Heart left ventricle (tissue), 16 donors: ENCODE data around the gene DMKN. TPM values are rescaled to one million over a fixed set of nuclear protein-coding genes. Genes with fewer than 3 reads are reported as not detected.

ENCODE experiments used
- ATAC-seq, 4 donors: fragments of 200-7000 bp; cut with Tn5 transposase; one replicate each; pipeline ENCODE4 v1.9.1; 2020 to 2022; ENCODE audit warnings: moderate library complexity in 4 of 4, mild to moderate bottlenecking in 3 of 4, moderate number of reproducible peaks in 1 of 4
- DNase-seq, 5 donors: peaks; one replicate each; pipeline ENCODE4 v3.0.0-alpha.2; 2020
- H3K27ac ChIP-seq, 12 donors: fragments of 200-600 bp; sonication (generic) in 4 of 12; one replicate each; pipeline versions ENCODE4 v1.5.0 to v1.8.0; 2016 to 2022; ENCODE audit warnings: mild to moderate bottlenecking in 2 of 12
- H3K27me3 ChIP-seq, 9 donors: fragments of 200-600 bp; sonication (generic) in 2 of 9; one replicate each; pipeline versions ENCODE4 v1.5.1 to v1.8.0; 2016 to 2022; ENCODE audit warnings: mild to moderate bottlenecking in 3 of 9
- H3K36me3 ChIP-seq, 9 donors: fragments of 200-600 bp; sonication (generic) in 2 of 9; one replicate each; pipeline versions ENCODE4 v1.5.0 to v1.8.0; 2018 to 2022; ENCODE audit warnings: mild to moderate bottlenecking in 2 of 9
- H3K4me1 ChIP-seq, 12 donors: fragments of 200-600 bp; sonication (generic) in 4 of 12; one replicate each; pipeline versions ENCODE4 v1.5.0 to v1.8.0; 2016 to 2022; ENCODE audit warnings: mild to moderate bottlenecking in 3 of 12
- H3K4me3 ChIP-seq, 12 donors: fragments of 200-600 bp; sonication (generic) in 4 of 12; one replicate each; pipeline versions ENCODE4 v1.5.0 to v1.8.0; 2017 to 2022; ENCODE audit warnings: mild to moderate bottlenecking in 9 of 12, moderate library complexity in 4 of 12
- H3K9me3 ChIP-seq, 12 donors: fragments of 200-600 bp; sonication (generic) in 4 of 12; one replicate each; pipeline versions ENCODE4 v1.5.0 to v1.8.0; 2016 to 2022; ENCODE audit warnings: mild to moderate bottlenecking in 1 of 12
- POLR2A ChIP-seq, 2 donors: fragments of 450-650 bp; IDR thresholded peaks; one replicate each; pipeline ENCODE4 v1.6.1; 2017; ENCODE audit warnings: antibody characterized with exemption in 2 of 2, mild to moderate bottlenecking in 2 of 2, moderate library complexity in 2 of 2
- WGBS, 4 donors: extraction: QIAGEN DNeasy Blood & Tissue Kit in 2 of 4; methylation state at CpG; one replicate each; pipeline versions ENCODE4 v1.1.5 to v1.1.7; 2013 to 2018; 5-methylcytosine and 5-hydroxymethylcytosine counted together
- intact Hi-C, 10 donors: fragments of 100-400 bp; cut with DNase I; formaldehyde crosslinking; loops; one replicate each; pipeline versions ENCODE4 v1.11.1 to v1.14.2; 2022
- polyA plus RNA-seq, 2 donors: library from polyadenylated mRNA; stranded (reverse); fragments of 200-250 nt; gene quantifications; one replicate each; pipeline ENCODE4 v1.2.3, GENCODE V29; 2013
- total RNA-seq, 9 donors: library from RNA; depleted of rRNA in 2 of 9; stranded (reverse); fragments of >200 nt in 2 of 9; fragmentation: NEBNext Ultra II Directional in 3 of 9; extraction: Animal tissue kit (Norgen Biotek cat#: 25700) in 3 of 9; gene quantifications; one replicate each; pipeline versions ENCODE4 v1.1.0 to v1.2.4, GENCODE V29; 2016 to 2023
- TF ChIP-seq, protein P1 (sequence below), 12 donors: fragments of 200-600 bp; sonication (generic) in 4 of 12; IDR thresholded peaks; one replicate each; pipeline versions ENCODE4 v1.5.0 to v1.8.0; 2018 to 2022; ENCODE audit warnings: antibody characterized with exemption in 12 of 12, mild to moderate bottlenecking in 5 of 12
- donor health status: ischemic (EF 13 %, LVEDD 7.1; RV severe dilation, severe dysfunction).
- donor health status: healthy with polysubstance abuse.
- donor health status: DM: no; HTN: yes; CAD: no.
- donor health status: DM: no; HTN: no; CAD: no.
- donor health status: ischemic (EF 25% LVEDD 6.9; RV normal size, moderate dysfunction).
- donor health status: ischemic (EF 25% LVEDD 5.7; RV mildly dilated, moderate dysfunction).
- donor health status: healthy.
- donor health status: DM: yes; HTN: yes; CAD: no.
- donor health status: ischemic (EF 35%, LVEDD 5.7; RV mildly dilated, moderate dysfunction).
- donor health status: nonischemic (EF 11% LVEDD 7.7; RV severe dilation, severe dysfunction).
- donor health status: DM: yes; HTN: yes; CAD: no.
- donor health status: PGD.
- donor health status: ischemic (EF 29% LVEDD 5.4; RV normal size, mild dysfunction).
- donor health status: nonischemic (EF 23%, LVEDD 6.1; RV moderate dilation, normal function).

The DMKN gene
- total and polyA plus RNA-seq, 11 donors: 7.8 to 38.8 (median 13.0) TPM

DNA sequence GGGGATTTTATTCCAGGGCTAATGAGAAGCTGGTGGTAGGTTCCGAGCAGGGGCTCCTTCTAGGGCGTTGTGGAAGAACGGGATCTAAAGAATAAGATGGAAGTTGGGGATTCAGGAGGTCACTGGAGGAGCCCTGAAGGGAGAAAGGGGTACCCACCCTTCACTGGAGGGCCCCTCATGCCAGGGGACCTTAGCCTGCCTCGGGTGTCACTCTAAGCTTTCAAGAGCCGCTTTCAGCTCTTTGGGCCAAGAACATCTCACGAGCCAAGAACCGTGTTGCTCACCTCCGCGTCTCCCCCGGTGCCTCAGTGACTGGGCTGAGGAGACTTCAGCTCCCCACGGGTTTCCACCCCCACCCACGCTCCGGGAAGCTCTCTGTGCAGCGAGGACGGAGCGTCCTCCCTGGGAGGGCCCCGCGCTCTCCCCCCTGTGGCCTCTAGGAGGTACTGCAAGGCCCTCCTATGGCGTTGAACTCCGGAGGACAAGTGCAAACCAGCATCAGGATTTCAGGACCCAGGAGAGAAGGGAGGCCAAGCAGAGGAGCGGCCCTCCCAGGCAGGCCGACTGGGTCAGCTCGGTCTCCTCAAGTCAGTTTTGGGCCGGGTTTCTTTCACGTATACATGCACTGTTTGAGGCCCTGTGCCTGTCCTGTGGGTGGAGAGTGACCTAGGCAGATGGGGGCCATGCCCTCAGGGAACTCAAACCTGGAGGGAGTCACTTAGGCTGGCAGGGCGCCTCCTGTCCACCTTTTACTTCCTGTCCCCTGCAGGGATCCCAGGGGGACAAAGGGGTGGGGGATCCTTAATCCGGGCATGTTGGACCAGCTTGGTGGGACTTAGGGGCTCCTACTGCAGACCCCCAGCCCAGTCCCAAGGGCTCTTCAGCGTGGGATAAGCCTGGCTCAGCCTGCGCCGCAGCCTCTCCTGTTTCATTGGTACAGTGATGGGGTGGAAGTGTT, 18.1 kb downstream of the DMKN start:
- H3K27me3 ChIP-seq: peaks cover 0 to 3% (median 0%) of the 10 kb centered on the region in 9 donors
- intact Hi-C loops: loop anchor here in 8 of 10 donors (1.0 to 5.0 kb wide), 5 partner anchors 143 to 228 kb away; partner anchors contain the start of gene USF2 (in 1 of the 8)
- WGBS, 4 donors: 23 to 30% (median 27%) methylated on average over 22 to 30 of the region's 30 CpGs
- peak; percentile 61 to 88 (median 71) for DNase-seq
- ATAC-seq: peak; percentile 81 to 94 (median 90)
- H3K27ac ChIP-seq: no peak overlapping the region
- no peak for TF ChIP-seq POLR2A (IDR thresholded peaks at IDR 0.05)
- TF ChIP-seq, protein P1, sequence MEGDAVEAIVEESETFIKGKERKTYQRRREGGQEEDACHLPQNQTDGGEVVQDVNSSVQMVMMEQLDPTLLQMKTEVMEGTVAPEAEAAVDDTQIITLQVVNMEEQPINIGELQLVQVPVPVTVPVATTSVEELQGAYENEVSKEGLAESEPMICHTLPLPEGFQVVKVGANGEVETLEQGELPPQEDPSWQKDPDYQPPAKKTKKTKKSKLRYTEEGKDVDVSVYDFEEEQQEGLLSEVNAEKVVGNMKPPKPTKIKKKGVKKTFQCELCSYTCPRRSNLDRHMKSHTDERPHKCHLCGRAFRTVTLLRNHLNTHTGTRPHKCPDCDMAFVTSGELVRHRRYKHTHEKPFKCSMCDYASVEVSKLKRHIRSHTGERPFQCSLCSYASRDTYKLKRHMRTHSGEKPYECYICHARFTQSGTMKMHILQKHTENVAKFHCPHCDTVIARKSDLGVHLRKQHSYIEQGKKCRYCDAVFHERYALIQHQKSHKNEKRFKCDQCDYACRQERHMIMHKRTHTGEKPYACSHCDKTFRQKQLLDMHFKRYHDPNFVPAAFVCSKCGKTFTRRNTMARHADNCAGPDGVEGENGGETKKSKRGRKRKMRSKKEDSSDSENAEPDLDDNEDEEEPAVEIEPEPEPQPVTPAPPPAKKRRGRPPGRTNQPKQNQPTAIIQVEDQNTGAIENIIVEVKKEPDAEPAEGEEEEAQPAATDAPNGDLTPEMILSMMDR (IDR thresholded peaks at IDR 0.05): peak; percentile 96 to 99 (median 98)
- peaks cover 0 to 7% (median 2%) of the 10 kb centered on the region in 12 donors for H3K4me1 ChIP-seq
- no peaks in the 10 kb centered on the region for H3K36me3 ChIP-seq
- no peaks in the 10 kb centered on the region for H3K9me3 ChIP-seq
- peak overlapping the region in 1 of 12 donors; percentile 26 for H3K4me3 ChIP-seq

GRCh38 chr19:35493971-35494370, 19.5 kb downstream of the DMKN start:
- intact Hi-C loops: loop anchor here in 5 of 10 donors (2.0 to 5.0 kb wide), 2 partner anchors 141 to 142 kb away; no protein-coding TSS in a partner anchor
- peaks cover 0 to 7% (median 2%) of the 10 kb centered on the region in 12 donors for H3K4me1 ChIP-seq
- DNase-seq (no peak), ATAC-seq (no peak)
- no peaks in the 10 kb centered on the region for H3K36me3 ChIP-seq
- no peaks in the 10 kb centered on the region for H3K9me3 ChIP-seq
- no peak overlapping the region for H3K27ac ChIP-seq
- WGBS, 4 donors: 90 to 94% (median 92%) methylated on average over 9 of the region's 9 CpGs
- peaks cover 0 to 8% (median 0%) of the 10 kb centered on the region in 9 donors for H3K27me3 ChIP-seq
- H3K4me3 ChIP-seq: no peak overlapping the region
- no peak for TF ChIP-seq POLR2A (IDR thresholded peaks at IDR 0.05)
- TF ChIP-seq, protein P1 (IDR thresholded peaks at IDR 0.05): no peak

DNA sequence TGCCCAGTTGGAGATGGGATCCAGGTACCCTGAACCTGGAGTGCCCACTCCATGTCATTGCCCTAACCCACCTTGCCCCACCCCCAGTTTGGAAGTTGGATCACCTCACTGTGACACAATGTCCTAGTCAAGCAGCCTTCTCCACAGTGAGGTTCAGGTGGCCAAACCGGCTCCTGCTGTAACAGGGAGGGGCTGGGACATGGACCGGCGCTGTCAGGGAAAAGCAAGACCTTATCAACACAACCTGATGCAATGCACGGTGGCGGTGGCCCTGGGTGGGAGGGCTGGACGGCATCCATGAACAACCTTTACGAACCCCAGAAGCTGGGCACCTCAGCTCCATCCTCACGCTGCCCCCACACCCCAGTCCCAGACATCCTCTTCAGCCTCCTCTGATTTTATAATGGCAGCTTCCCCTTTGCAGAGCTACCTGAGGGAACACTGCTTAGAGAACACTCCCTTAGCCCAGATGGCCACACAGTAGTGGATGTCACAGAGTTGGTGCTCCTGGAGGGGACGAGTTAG, 21.6 kb downstream of the DMKN start:
- Histone ChIP-seq H3K27ac (no peak overlapping the region), H3K27me3 (peaks cover 0 to 18% (median 0%) of the 10 kb centered on the region in 9 donors), H3K36me3 (no peaks in the 10 kb centered on the region), H3K4me3 (no peak overlapping the region), H3K4me1 (peaks cover 0 to 7% (median 2%) of the 10 kb centered on the region in 12 donors), H3K9me3 (no peaks in the 10 kb centered on the region)
- ATAC-seq: no peak
- TF ChIP-seq POLR2A (IDR thresholded peaks at IDR 0.05): no peak
- TF ChIP-seq, protein P1 (IDR thresholded peaks at IDR 0.05): no peak
- DNase-seq: no peak
- intact Hi-C loops: loop anchor here in 2 of 10 donors (5.0 kb wide), 1 partner anchor 140 kb away; no protein-coding TSS in a partner anchor
- WGBS, 4 donors: 81 to 90% (median 86%) methylated on average over 5 to 9 of the region's 9 CpGs

DNA sequence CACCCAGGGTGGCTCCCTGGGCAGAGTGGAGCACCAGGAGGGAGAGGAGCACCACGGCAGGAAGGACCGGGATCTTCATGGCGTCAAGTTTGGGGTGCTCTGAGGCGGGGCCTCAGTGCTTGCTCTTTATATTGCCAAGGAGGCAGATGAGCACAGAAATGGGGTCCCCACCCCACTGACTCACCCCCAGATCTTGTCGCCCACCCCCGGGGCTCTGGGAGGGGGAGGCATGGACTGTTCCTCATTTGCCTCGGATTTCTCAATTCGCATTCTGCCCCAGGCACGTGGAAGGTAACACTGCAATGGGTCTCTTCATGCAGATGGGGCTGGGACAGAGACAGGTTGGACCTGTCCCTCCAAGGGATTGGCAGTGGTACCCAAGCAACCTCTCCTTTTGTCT, 23.1 kb downstream of the DMKN start, which contains the start of gene KRTDAP:
KRTDAP (minus strand) TSS at position 101 of the 400 bp plus-strand sequence; CDS start at position 79, 22 bp downstream.
- H3K36me3 ChIP-seq: no peaks in the 10 kb centered on the region
- DNase-seq (no peak), ATAC-seq (no peak)
- H3K4me1 ChIP-seq: peaks cover 0 to 5% (median 2%) of the 10 kb centered on the region in 12 donors
- H3K27ac ChIP-seq: no peak within 1 kb of the TSS
- peaks cover 0 to 22% (median 0%) of the 10 kb centered on the region in 9 donors for H3K27me3 ChIP-seq
- H3K9me3 ChIP-seq: no peaks in the 10 kb centered on the region
- H3K4me3 ChIP-seq: no peak within 1 kb of the TSS
- intact Hi-C loops: loop anchor here in 2 of 10 donors (5.0 kb wide), 1 partner anchor 138 kb away; no protein-coding TSS in a partner anchor
- WGBS, 4 donors: 83 to 93% (median 86%) methylated on average over 9 of the region's 9 CpGs
- TF ChIP-seq POLR2A (IDR thresholded peaks at IDR 0.05): no peak
- TF ChIP-seq, protein P1 (IDR thresholded peaks at IDR 0.05): no peak
